HepG2 (cell line): ENCODE data around the gene P2RX2. TPM values are rescaled to one million over a fixed set of nuclear protein-coding genes. Genes with fewer than 3 reads are reported as not detected.
"Not testable (repeated sequence)": the region's sequence is repeated elsewhere in the genome, so short reads cannot be mapped to it uniquely, and the experiment has no call there.

Source experiments
- ATAC-seq: fragments of 200-7000 bp; cut with Tn5 transposase; 3 replicates; pipeline ENCODE4 v1.9.1; 2020; ENCODE audit warnings: mild to moderate bottlenecking, moderate library complexity
- BruUV-seq: library from RNA; stranded (reverse); fragments of 400-500 nt; replicated peaks from 2 replicates; lab custom pipeline; 2021; lab: Mats Ljungman, UMichigan
- CTCF ChIA-PET: fragments of 300-600 bp; formaldehyde crosslinking; extraction: SDS; loops from one replicate; lab custom pipeline; 2021; ENCODE audit warnings: low total read pairs, inconsistent platforms, low intra/inter-chr PET ratio; lab: Yijun Ruan, JAX
- POLR2A ChIA-PET: fragments of 350-600 bp; sonication (Branson Sonifier 250); formaldehyde crosslinking; loops from one replicate; lab custom pipeline; 2020; ENCODE audit warnings: antibody characterized with exemption, inconsistent platforms; lab: Yijun Ruan, JAX
- DNase-seq: peaks from one replicate; pipeline ENCODE4 v3.0.0-alpha.2; 2015; ENCODE audit warnings: low spot score
- FAIRE-seq: peaks from 3 replicates; lab custom pipeline; 2011; peaks lifted over from hg19 to GRCh38; lab: Jason Lieb, UNC
- H2AFZ ChIP-seq: one replicate; pipeline ENCODE4 v1.6.1; 2011; ENCODE audit warnings: low read length, inconsistent platforms
- H3K27ac ChIP-seq: fragments of 300-600 bp; 3 replicates; pipeline ENCODE4 v1.8.0; 2011; ENCODE audit warnings: mixed run types, mild to moderate bottlenecking, mixed read lengths, low read length, inconsistent platforms; ENCODE audit not compliant: insufficient read depth; ENCODE audit errors: extremely low read length
- H3K27me3 ChIP-seq, 2 experiments: fragments of 200-600 bp in 1 of 2; 2 replicates in 1 of 2; 3 replicates in 1 of 2; pipeline versions ENCODE4 v1.6.0 to v1.8.0; 2011; ENCODE audit warnings: low read length in 2 of 2, mild to moderate bottlenecking in 2 of 2, moderate library complexity in 2 of 2, inconsistent platforms in 1 of 2; ENCODE audit not compliant: insufficient read depth in 2 of 2, control insufficient read depth in 1 of 2
- H3K36me3 ChIP-seq, 2 experiments: fragments of 200-600 bp in 1 of 2; replicated peaks in 1 of 2; 2 replicates in 1 of 2; 3 replicates in 1 of 2; pipeline versions ENCODE4 v1.5.1 to v1.8.0; 2011; ENCODE audit warnings: low read length in 2 of 2, inconsistent platforms in 1 of 2; ENCODE audit not compliant: insufficient read depth in 2 of 2, control insufficient read depth in 1 of 2
- H3K4me1 ChIP-seq: 2 replicates; pipeline ENCODE4 v1.5.1; 2012; ENCODE audit warnings: low read length, inconsistent platforms; ENCODE audit not compliant: insufficient read depth
- H3K4me2 ChIP-seq: 2 replicates; pipeline ENCODE4 v1.6.0; 2011; ENCODE audit warnings: low read depth, low read length, inconsistent platforms
- H3K4me3 ChIP-seq, 3 experiments: fragments of 200-600 bp in 1 of 3; sonication (generic), shearing (Covaris generic) in 1 of 3; replicated peaks in 1 of 3; 2 replicates each; pipeline ENCODE4 v1.5.1; 2011 to 2016; ENCODE audit warnings: low read length in 3 of 3, inconsistent platforms in 2 of 3, low read depth in 2 of 3, mild to moderate bottlenecking in 2 of 3, control low read depth in 1 of 3, mixed read lengths in 1 of 3; ENCODE audit not compliant: insufficient read depth in 1 of 3
- H3K79me2 ChIP-seq: one replicate; pipeline ENCODE4 v1.6.1; 2011; ENCODE audit warnings: low read length, inconsistent platforms; ENCODE audit not compliant: insufficient read depth
- H3K9ac ChIP-seq: 2 replicates; pipeline ENCODE4 v1.6.0; 2011; ENCODE audit warnings: mild to moderate bottlenecking, low read depth, low read length, inconsistent platforms; ENCODE audit not compliant: insufficient read depth
- H3K9me3 ChIP-seq: 2 replicates; pipeline ENCODE4 v1.5.1; 2012; ENCODE audit warnings: mild to moderate bottlenecking, low read length
- H4K20me1 ChIP-seq: 2 replicates; pipeline ENCODE4 v1.6.0; 2011; ENCODE audit warnings: inconsistent platforms, mild to moderate bottlenecking, low read length, moderate library complexity; ENCODE audit not compliant: insufficient read depth
- CEBPG ChIP-seq: IDR thresholded peaks from 2 replicates; pipeline ENCODE4 v1.6.1; 2016
- ZMYM3 ChIP-seq: sonication (generic); formaldehyde crosslinking; IDR thresholded peaks from 2 replicates; pipeline ENCODE4 v1.5.1; 2020; ENCODE audit warnings: mild to moderate bottlenecking, missing genetic modification reagents
- WGBS: methylation state at CpG from one replicate; pipeline ENCODE4 v1.1.6; 2017; ENCODE audit warnings: low lambda C conversion rate; 5-methylcytosine and 5-hydroxymethylcytosine counted together
- in situ Hi-C: cut with HindIII; loops from 2 replicates; pipeline ENCODE4 v1.10.0; 2017; ENCODE audit warnings: low pct_unique_long_range_greater_than_20kb; ENCODE audit not compliant: extremely low pct_ligation_motif_present
- intact Hi-C: fragments of 100-400 bp; cut with micrococcal nuclease; formaldehyde crosslinking; loops from one replicate; pipeline ENCODE4 v1.10.0; 2022; ENCODE audit not compliant: unreplicated experiment
- polyA plus RNA-seq, 8 experiments: library from polyadenylated mRNA; depleted of rRNA in 3 of 8; stranded (reverse) in 7 of 8; unstranded in 1 of 8; fragments of >200 nt; fragmentation: Illumina TruSeq in 4 of 8; extraction: Trizol in 4 of 8; gene quantifications; 2 replicates each; pipeline versions ENCODE4 v1.2.1 to v1.2.3, GENCODE V29; 2011 to 2016; ENCODE audit warnings: low read depth in 4 of 8, missing spikeins in 1 of 8, mixed read lengths in 1 of 8; ENCODE audit not compliant: insufficient read depth in 1 of 8
- total RNA-seq, 5 experiments: library from RNA; depleted of rRNA; stranded (reverse); fragments of >200 nt; fragmentation: Illumina TruSeq; extraction: Trizol; gene quantifications; 2 replicates each; pipeline ENCODE4 v1.2.3, GENCODE V29; 2016; ENCODE audit warnings: low read depth in 1 of 5
- TF ChIP-seq, protein P1 (sequence below): sonication (generic); formaldehyde crosslinking; IDR thresholded peaks from 2 replicates; pipeline ENCODE4 v1.5.0; 2020; ENCODE audit warnings: mild to moderate bottlenecking, missing genetic modification reagents

P2RX2 gene
- total and polyA plus RNA-seq, 2 of the 13 experiments (the other 11 are each of a cell fraction or from before 2014, with no cell fraction given): not detected

DNA sequence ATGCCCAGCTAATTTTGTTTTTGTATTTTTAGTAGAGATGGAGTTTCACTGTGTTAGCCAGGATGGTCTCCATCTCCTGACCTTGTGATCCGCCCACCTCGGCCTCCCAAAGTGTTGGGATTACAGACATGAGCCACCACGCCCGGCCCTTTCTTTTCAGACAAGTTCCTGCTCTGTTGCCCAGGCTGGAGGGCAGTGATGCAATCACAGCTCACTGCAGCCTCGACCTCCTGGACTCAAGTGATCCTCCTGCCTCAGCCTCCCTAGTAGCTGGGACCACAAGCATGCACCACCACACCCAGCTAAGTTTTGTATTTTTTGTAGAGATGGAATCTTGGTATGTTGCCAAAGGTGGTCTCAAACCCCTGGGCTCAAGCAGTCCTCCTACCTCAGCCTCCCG is 19.1 kb upstream of the P2RX2 start:
- FAIRE-seq, intact Hi-C loops, H2AFZ ChIP-seq, H3K9me3 ChIP-seq, H3K27ac ChIP-seq: not testable (repeated sequence)
- ChIA-PET CTCF (interaction anchor here (2.7 kb wide), 1 partner anchor 15 kb away, joined by 36 read pairs; no protein-coding TSS in a partner anchor), POLR2A (interaction anchor here (1.0 kb wide), 1 partner anchor 15 kb away, joined by 3 read pairs; no protein-coding TSS in a partner anchor)
- TF ChIP-seq, protein P1, sequence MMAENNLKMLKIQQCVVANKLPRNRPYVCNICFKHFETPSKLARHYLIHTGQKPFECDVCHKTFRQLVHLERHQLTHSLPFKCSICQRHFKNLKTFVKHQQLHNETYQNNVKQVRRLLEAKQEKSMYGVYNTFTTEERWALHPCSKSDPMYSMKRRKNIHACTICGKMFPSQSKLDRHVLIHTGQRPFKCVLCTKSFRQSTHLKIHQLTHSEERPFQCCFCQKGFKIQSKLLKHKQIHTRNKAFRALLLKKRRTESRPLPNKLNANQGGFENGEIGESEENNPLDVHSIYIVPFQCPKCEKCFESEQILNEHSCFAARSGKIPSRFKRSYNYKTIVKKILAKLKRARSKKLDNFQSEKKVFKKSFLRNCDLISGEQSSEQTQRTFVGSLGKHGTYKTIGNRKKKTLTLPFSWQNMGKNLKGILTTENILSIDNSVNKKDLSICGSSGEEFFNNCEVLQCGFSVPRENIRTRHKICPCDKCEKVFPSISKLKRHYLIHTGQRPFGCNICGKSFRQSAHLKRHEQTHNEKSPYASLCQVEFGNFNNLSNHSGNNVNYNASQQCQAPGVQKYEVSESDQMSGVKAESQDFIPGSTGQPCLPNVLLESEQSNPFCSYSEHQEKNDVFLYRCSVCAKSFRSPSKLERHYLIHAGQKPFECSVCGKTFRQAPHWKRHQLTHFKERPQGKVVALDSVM: peak; percentile 98
- TF ChIP-seq CEBPG (CRISPR knock-in tag) (peak; percentile 59; the same call in 1 of the 2 replicates), ZMYM3 (peak; percentile 62; the same call in 1 of the 2 replicates)
- TF ChIP-seq, all 625 proteins: peak for 3; not testable (repeated sequence) for 622
- H3K27me3 ChIP-seq: peaks cover 5 to 57% of the 10 kb centered on the region in 2 experiments; a peak in 4 of 5 replicates
- ATAC-seq, H3K4me3 ChIP-seq, H3K79me2 ChIP-seq, BruUV-seq, DNase-seq, H3K36me3 ChIP-seq, H3K9ac ChIP-seq, H4K20me1 ChIP-seq, in situ Hi-C loops: not testable (repeated sequence)
- H3K4me1 ChIP-seq: peaks cover 44% of the 10 kb centered on the region
- H3K4me2 ChIP-seq: peak overlapping the region; percentile 82; the same call in 1 of the 2 replicates
- 34% methylated on average over 6 of the region's 6 CpGs for WGBS
